ENCODE results near the gene TRRAP.

TRRAP gene

DNA sequence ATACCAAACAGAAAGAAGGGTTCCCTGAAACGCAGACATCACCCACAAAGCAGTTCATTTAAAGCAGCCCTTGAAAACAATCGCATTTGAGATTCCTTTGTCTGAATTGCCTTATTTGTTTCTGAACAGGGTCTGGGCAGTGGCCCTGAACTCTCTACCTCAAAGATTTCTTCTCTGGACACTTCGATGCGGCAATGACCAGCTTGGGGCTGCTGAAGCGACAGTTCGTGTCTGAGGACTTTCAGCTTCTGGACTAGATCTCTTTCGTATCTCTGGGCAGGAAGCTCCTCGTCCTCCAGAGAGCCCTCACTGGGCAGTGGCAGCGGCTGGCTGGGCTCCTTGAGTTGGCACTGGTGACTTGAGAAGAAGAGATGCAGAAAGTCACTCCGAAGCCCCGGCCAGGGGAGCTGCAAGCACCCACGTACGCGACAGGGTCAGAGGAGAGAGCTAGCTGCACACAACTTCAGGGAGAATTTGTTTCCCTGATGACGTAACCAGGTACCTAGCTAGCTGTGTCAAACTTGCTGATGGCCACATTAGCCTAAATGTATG is 169.3 kb downstream of the TRRAP start:
- no peak for DNase-seq (ENCODE audit: low read depth in 2 of 2)

DNA sequence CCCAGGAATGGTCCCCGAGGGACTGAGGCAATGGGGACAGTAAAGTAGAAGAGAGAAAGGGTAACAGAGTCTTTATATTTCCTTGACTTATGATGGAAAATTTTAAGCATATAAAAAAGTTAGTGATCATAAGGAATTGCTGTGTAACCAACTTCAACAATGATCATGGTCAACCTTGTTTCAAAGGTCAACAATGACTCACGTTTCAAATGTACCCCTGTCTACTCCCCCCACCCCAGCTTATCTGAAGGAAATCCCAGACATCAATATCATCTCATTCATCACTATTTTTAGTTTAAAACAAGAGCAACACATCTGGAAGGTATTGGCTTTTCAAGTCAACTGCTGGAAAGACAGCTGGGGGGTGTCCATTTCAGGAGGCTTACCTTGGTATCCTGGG is 172.6 kb downstream of the TRRAP start:
- DNase-seq (ENCODE audit: low read depth in 2 of 2) = no peak

DNA sequence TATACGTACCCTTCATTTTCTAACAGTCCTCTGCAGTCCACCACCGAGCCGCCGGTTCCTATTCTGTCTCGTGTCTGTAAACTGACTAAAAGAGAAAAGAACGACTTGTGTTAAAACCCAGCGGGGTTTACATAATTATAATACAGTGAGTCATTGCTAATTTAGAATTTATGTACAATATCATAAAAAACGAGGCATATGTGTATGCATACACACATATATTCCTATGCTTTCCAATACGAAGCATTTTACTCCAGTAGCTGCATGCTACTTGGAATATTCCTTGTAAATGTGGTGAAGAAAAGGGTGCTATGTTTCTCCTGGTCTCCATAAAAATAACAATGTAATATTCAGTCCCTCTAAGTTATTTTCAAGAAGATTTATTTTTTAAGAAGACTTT is 176.4 kb downstream of the TRRAP start:
- no peak for DNase-seq (ENCODE audit: low read depth in 2 of 2)

DNA sequence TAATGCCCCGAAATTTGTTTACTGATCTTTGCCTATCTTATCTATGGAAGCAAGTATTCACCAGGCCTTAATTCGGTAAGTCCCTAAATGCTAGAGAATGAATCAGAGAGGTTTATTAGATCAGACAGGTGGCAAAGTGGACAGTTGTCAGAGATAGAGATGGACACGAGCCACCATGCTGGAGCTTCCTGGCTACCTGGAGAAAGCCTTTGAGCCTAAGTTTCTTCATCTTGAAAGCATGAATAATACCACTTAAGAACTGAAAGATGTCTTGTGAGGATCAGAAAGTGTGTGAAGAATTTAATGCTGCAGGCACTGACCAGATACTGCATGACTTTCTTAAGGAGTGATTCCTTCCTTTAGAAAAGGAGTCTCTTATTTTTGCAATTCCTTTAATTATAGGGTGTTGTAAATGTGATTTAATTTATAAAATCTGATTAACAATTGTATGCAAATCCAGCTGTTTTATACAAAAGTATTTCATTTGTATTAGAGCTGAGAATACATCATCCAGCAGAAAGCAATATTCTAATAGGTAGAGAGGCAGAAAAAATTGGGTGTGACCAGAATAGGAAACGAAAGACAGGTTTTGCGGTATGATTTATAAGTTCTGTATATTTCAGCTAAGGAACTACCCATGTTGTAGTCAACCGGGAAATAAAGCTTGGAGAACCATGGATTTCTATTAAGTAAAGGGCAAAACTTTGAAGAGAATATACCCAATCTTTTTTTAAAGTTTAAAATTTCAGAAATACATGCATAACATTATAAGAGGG is 182.9 kb downstream of the TRRAP start:
- DNase-seq (ENCODE audit: low read depth in 2 of 2) = no peak
